OCI-LY1 (cell line): ENCODE measurements around the gene CFAP97D2.
"Not testable (repeated sequence)": the region's sequence is repeated elsewhere in the genome, so short reads cannot be mapped to it uniquely, and the experiment has no call there.

Experiments used
- H2AFZ ChIP-seq: fragments of 200-600 bp; sonication (generic), shearing (Covaris generic); 2 replicates; pipeline ENCODE4 v1.6.0; 2014; ENCODE audit warnings: antibody characterized with exemption, mild to moderate bottlenecking, low read length
- H3F3A ChIP-seq: fragments of 200-600 bp; sonication (generic), shearing (Covaris generic); 2 replicates; pipeline ENCODE4 v1.6.0; 2014; ENCODE audit warnings: mild to moderate bottlenecking, antibody characterized with exemption, low read length, moderate library complexity; ENCODE audit not compliant: insufficient read depth
- H3K27ac ChIP-seq: fragments of 200-600 bp; sonication (generic); 2 replicates; pipeline ENCODE4 v1.5.1; 2014; ENCODE audit warnings: low read length, mixed run types, mild to moderate bottlenecking, low read depth; ENCODE audit not compliant: poor library complexity, severe bottlenecking
- H3K27me3 ChIP-seq: fragments of 200-600 bp; sonication (generic); 2 replicates; pipeline ENCODE4 v1.6.0; 2014; ENCODE audit warnings: antibody characterized with exemption, mild to moderate bottlenecking, low read length, moderate library complexity; ENCODE audit not compliant: insufficient read depth
- H3K36me3 ChIP-seq: fragments of 200-600 bp; sonication (generic); 2 replicates; pipeline ENCODE4 v1.6.1; 2014; ENCODE audit warnings: mild to moderate bottlenecking, antibody characterized with exemption, low read length, moderate library complexity, mixed read lengths; ENCODE audit not compliant: insufficient read depth
- H3K4me1 ChIP-seq: fragments of 200-600 bp; sonication (generic); 2 replicates; pipeline ENCODE4 v1.5.1; 2014; ENCODE audit warnings: mild to moderate bottlenecking, low read length, moderate library complexity; ENCODE audit not compliant: insufficient read depth, severe bottlenecking
- H3K4me2 ChIP-seq: fragments of 200-600 bp; sonication (generic), shearing (Covaris generic); 2 replicates; pipeline ENCODE4 v1.6.1; 2014; ENCODE audit warnings: low read length
- H3K4me3 ChIP-seq: fragments of 200-600 bp; sonication (generic); 2 replicates; pipeline ENCODE4 v1.5.1; 2014; ENCODE audit warnings: low read length, low read depth, mild to moderate bottlenecking, mixed read lengths; ENCODE audit not compliant: poor library complexity, severe bottlenecking
- H3K79me2 ChIP-seq: fragments of 200-600 bp; shearing (Covaris generic); 2 replicates; pipeline ENCODE4 v1.6.1; 2016; ENCODE audit warnings: mixed run types, low read length, mixed read lengths; ENCODE audit not compliant: insufficient read depth
- H3K9ac ChIP-seq: fragments of 200-600 bp; sonication (generic), shearing (Covaris generic); 2 replicates; pipeline ENCODE4 v1.6.1; 2014; ENCODE audit warnings: mild to moderate bottlenecking, low read length, mixed read lengths
- H3K9me2 ChIP-seq: fragments of 200-600 bp; sonication (generic), shearing (Covaris generic); 2 replicates; pipeline ENCODE4 v1.6.1; 2014; ENCODE audit warnings: low read depth, mild to moderate bottlenecking, low read length, mixed read lengths
- H3K9me3 ChIP-seq: fragments of 200-600 bp; shearing (Covaris generic); 2 replicates; pipeline ENCODE4 v1.6.1; 2014; ENCODE audit warnings: low read length, mixed read lengths
- H4K20me1 ChIP-seq: fragments of 200-600 bp; sonication (generic), shearing (Covaris generic); 2 replicates; pipeline ENCODE4 v1.6.0; 2016; ENCODE audit warnings: mild to moderate bottlenecking, low read length; ENCODE audit not compliant: insufficient read depth
- EZH2 ChIP-seq: fragments of 200-600 bp; sonication (generic), shearing (Covaris generic); IDR thresholded peaks from 2 replicates; pipeline ENCODE4 v1.8.0; 2017; ENCODE audit warnings: borderline replicate concordance, mixed run types, mild to moderate bottlenecking, antibody characterized with exemption, low read length, moderate library complexity, mixed read lengths
- TF ChIP-seq, protein P1 (sequence below): fragments of 200-600 bp; sonication (generic), shearing (Covaris generic); IDR thresholded peaks from 2 replicates; pipeline ENCODE4 v1.5.1; 2017; ENCODE audit warnings: mild to moderate bottlenecking, antibody characterized with exemption, low read length, moderate library complexity, mixed read lengths

The CFAP97D2 gene

DNA sequence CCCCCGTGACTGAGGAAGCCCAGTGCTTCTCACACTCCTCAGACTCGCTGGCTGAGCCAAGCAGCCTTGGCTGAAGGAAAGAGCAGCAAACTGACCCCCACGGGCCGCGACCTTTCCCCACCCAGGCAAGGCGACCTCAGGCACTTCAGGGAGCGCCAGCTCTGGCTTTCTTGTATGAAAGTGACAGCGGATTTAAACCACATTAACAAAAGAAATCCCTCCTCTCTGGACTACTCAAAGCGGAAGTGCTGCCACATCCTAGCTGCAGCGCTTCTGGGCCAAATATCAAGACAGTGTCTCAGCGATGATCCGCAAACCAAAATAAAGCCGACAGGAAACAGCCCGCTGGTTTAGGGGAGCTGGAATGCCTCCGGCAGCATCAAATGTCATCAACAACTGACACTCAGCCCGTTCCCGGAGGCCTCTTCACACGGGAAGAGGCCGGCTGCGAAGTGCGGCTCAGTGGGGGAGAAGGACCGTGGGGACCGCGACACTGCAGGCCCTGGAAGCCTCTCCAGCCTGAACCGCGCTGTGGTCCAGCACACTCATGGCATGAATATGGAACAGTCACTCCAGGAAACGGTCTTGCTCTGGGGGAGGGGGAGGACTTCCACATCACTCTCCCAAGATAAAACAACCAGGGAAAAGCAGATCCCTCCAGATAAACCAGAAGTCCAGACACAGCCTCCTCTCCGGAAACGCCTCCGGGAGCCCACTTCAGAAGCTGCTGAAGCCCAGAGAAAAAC is 48.0 kb upstream of the CFAP97D2 start:
- no peaks in the 10 kb centered on the region for H3K79me2 ChIP-seq
- peak overlapping the region; percentile 51; the same call in 1 of the 2 replicates for H3K9ac ChIP-seq
- no peaks in the 10 kb centered on the region for H4K20me1 ChIP-seq
- H3K9me2 ChIP-seq, result no peaks in the 10 kb centered on the region
- no peak overlapping the region for H2AFZ ChIP-seq
- TF ChIP-seq EZH2, result no peak
- TF ChIP-seq, protein P1, sequence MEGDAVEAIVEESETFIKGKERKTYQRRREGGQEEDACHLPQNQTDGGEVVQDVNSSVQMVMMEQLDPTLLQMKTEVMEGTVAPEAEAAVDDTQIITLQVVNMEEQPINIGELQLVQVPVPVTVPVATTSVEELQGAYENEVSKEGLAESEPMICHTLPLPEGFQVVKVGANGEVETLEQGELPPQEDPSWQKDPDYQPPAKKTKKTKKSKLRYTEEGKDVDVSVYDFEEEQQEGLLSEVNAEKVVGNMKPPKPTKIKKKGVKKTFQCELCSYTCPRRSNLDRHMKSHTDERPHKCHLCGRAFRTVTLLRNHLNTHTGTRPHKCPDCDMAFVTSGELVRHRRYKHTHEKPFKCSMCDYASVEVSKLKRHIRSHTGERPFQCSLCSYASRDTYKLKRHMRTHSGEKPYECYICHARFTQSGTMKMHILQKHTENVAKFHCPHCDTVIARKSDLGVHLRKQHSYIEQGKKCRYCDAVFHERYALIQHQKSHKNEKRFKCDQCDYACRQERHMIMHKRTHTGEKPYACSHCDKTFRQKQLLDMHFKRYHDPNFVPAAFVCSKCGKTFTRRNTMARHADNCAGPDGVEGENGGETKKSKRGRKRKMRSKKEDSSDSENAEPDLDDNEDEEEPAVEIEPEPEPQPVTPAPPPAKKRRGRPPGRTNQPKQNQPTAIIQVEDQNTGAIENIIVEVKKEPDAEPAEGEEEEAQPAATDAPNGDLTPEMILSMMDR, result no peak
- peak overlapping the region; percentile 88 for H3K4me2 ChIP-seq
- peaks cover 41% of the 10 kb centered on the region for H3K4me1 ChIP-seq
- H3K9me3 ChIP-seq, result no peaks in the 10 kb centered on the region
- H3K4me3 ChIP-seq, result peak overlapping the region; percentile 64
- 0 out of 2 replicates have a peak, but pooled peaks cover 4% of the 10 kb centered on the region for H3K27me3 ChIP-seq
- H3F3A ChIP-seq, result peaks cover 8% of the 10 kb centered on the region; the same call in 1 of the 2 replicates
- peak overlapping the region; percentile 6 for H3K27ac ChIP-seq
- no peaks in the 10 kb centered on the region for H3K36me3 ChIP-seq

DNA sequence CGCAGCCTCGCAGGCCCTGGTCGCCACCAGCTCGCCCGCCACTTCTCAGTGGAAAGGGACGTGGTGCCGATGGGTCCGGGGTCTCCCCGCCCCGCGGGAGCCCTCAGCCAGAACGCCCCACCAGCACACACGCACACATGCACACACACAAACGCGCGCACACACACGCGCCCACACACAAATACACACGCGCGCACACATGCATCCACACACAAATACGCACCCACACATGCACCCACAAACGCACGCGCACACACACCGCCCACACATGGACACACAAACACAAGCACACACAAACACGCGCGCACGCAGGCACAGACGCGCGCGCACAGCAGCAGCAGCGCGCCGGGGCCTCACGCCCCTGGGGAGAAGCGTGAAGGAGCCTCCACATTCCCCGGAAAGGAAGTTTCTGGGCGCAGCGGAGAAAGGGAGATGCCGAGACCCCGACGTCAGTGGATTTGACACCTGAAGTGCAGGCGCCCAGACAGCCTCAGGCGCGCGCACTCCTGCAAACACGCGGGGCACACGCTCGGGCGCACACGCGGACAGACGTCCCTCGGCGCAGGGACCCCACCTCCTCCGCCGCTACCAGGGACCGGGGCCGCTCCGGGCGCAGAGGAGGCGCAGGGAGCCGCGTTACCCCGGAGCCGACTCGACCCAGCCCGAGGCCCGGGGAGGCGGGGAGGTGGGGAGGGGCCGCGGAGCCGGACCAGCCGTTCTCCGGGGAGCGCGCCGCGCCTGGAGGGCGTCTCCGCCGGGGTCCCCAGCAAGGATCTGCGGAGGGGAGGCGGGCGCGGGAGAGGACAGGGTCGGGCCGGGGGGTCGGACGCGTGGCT is 47.3 kb upstream of the CFAP97D2 start:
- Histone ChIP-seq H4K20me1 (no peaks in the 10 kb centered on the region), H3K4me2 (peak overlapping the region; percentile 88), H3K79me2 (no peaks in the 10 kb centered on the region), H3K36me3 (no peaks in the 10 kb centered on the region), H3K4me3 (peak overlapping the region; percentile 64), H2AFZ (no peak overlapping the region), H3K27me3 (peaks cover 4% of the 10 kb centered on the region; the same call in 1 of the 2 replicates), H3K9me2 (no peaks in the 10 kb centered on the region), H3K27ac (no peak overlapping the region), H3K4me1 (peaks cover 41% of the 10 kb centered on the region), H3K9ac (peak overlapping the region; percentile 51), H3F3A (peaks cover 8% of the 10 kb centered on the region; the same call in 1 of the 2 replicates), H3K9me3 (no peaks in the 10 kb centered on the region)
- TF ChIP-seq, protein P1, result no peak
- no peak for TF ChIP-seq EZH2

DNA sequence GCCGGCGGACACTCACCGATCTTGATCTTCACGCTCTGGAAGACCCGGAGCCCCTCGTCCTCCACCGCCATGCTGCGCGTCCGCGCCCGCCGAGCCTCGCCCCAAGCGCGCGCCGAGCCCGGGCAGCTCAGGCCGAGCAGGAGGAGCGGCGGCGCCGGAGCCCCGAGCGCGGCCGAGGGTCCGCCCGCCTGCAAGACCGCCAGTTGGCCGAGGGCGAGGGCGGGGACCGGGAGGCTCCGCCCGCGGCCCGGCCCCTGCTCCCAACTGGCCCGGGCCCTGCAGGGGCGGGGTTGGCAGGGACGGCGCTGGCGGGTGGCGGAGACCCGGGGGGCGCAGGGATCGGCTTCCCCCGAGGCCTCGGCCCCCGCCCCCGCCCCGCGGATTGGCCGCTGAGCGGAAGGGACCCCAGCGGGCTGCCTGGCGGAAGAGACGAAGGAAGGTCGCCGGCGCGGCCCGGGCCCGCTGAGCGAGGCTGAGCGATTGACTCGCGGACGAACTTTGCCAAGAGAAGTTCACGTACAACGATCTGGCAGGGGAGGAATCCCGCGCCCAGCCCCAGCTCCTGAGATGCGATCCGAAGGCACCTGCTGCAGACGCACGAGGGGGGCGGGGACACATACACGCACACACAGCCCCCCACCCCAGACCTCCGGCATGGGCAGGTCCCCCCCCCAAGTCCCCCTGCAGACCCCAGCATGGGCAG is 46.5 kb upstream of the CFAP97D2 start, which contains the start of gene RASA3:
TSS of gene RASA3 (minus strand) at position 205 of the 703 bp plus-strand sequence. CDS start at position 71, 134 bp downstream.
- Histone ChIP-seq H3K27ac (no peak within 1 kb of the TSS), H3K9me3 (no peaks in the 10 kb centered on the region), H3K4me3 (peak within 1 kb of the TSS; percentile 64), H3F3A (peaks cover 8% of the 10 kb centered on the region; the same call in 1 of the 2 replicates), H4K20me1 (no peaks in the 10 kb centered on the region), H2AFZ (no peak within 1 kb of the TSS), H3K4me1 (peaks cover 41% of the 10 kb centered on the region), H3K27me3 (peaks cover 4% of the 10 kb centered on the region; the same call in 1 of the 2 replicates), H3K9me2 (no peaks in the 10 kb centered on the region), H3K9ac (peak within 1 kb of the TSS; percentile 51), H3K4me2 (peak within 1 kb of the TSS; percentile 88), H3K79me2 (no peaks in the 10 kb centered on the region), H3K36me3 (no peaks in the 10 kb centered on the region)
- TF ChIP-seq EZH2, result no peak
- TF ChIP-seq, protein P1, result no peak

DNA sequence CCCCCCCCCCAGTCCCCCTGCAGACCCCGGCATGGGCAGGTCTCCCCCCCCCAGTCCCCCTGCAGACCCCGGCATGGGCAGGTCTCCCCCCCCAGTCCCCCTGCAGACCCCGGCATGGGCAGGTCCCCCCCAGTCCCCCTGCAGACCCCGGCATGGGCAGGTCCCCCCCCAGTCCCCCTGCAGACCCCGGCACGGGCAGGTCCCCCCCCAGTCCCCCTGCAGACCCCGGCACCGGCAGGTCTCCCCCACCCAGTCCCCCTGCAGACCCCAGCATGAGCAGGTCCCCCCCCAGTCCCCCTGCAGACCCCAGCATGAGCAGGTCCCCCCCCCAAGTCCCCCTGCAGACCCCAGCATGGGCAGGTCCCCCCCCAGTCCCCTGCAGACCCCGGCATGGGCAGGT is 45.9 kb upstream of the CFAP97D2 start:
- H3K9me2 ChIP-seq, H3K4me3 ChIP-seq, H3K79me2 ChIP-seq, H4K20me1 ChIP-seq, H3K9me3 ChIP-seq, H3K27ac ChIP-seq, H2AFZ ChIP-seq, H3F3A ChIP-seq, H3K4me2 ChIP-seq, H3K9ac ChIP-seq, H3K36me3 ChIP-seq, H3K27me3 ChIP-seq: not testable (repeated sequence)
- H3K4me1 ChIP-seq, result peaks cover 41% of the 10 kb centered on the region
